Measurements from ENCODE around the gene GIN1.

GIN1 gene

DNA sequence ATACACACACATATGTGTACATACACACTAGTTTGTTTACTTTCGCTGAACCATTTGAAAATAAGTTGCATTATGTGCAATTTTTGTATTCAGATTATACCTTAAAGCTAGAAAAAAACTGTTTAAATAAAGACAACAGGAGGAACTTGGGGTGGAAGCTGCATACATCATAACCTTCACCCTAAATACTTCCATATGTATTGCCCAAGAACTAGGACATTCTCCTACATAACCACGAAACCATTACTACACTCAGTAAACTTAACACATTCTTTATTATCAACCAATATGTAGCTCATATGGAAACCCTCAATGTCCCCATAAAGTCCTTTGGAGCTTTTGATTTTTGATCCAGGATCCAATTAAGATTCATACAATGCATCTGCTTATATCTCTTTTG is 83.3 kb downstream of the GIN1 start:
- no peak for DNase-seq (ENCODE audit: low read depth)

Measured in stimulated activated CD8-positive, alpha-beta memory T cell treated with anti-CD3 and anti-CD28 coated beads, Interleukin-12 subunit alpha, Interleukin-12 subunit beta, amount 100 ng/mL, for 4 hours (primary cell).